ENCODE results near the gene MND1. TPM values are rescaled to one million over a fixed set of nuclear protein-coding genes. Genes with fewer than 3 reads are reported as not detected.
"Not testable (repeated sequence)": the region's sequence is repeated elsewhere in the genome, so short reads cannot be mapped to it uniquely, and the experiment has no call there.

Gene MND1
- total RNA-seq, 1 donor from 2014 or later, result 10.6 TPM

GRCh38 chr4:153432965-153433753, 88.7 kb downstream of the MND1 start:
- intact Hi-C loops (cut with micrococcal nuclease), result loop anchor here (1.0 to 5.0 kb wide), 12 partner anchors 11 to 317 kb away; no protein-coding TSS in a partner anchor

DNA sequence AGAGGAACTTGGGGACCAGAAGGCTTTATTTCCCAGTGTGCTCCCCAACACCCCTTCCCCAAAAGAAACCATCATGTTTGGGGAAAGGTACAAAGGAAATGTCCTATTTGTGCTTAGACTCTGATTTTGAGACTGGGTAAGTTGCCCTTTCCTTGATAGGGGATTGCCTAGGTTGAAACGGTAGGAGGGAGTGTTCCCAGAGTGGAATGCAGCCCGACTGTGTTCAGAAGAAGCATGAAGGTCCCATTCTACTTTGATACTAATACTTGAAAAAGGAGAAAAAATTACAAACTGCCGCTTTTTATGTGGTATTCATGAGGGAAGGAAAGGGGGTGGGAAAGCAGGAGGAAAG, 89.2 kb downstream of the MND1 start:
- intact Hi-C loops (cut with micrococcal nuclease), result loop anchor here (1.0 to 5.0 kb wide), 12 partner anchors 11 to 317 kb away; no protein-coding TSS in a partner anchor

DNA sequence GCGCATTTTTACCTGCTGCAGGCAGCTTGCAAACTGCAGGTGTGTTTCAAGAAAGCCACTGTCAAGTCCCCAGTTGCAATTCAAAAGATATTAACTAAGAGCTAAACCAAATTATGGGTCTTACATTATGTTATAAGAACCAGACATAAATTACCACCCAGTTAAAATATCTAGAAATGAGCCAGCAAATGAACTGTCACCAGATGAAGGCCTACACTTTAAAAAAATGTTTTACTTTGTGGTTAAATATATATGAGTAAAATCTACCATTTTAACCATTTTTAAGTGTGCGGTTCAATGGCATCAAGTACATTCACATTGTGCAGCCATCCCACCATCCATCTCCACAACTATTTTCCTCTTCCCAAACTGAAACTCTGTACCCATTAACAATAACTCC, 89.7 kb downstream of the MND1 start:
- intact Hi-C loops (cut with micrococcal nuclease), result loop anchor here (5.0 kb wide), 1 partner anchor 282 kb away; no protein-coding TSS in a partner anchor

- intact Hi-C loops (cut with micrococcal nuclease), result loop anchor here (1.0 to 2.0 kb wide), 4 partner anchors 11 to 135 kb away; no protein-coding TSS in a partner anchor
These were observed 94.6 kb downstream of the MND1 start for GRCh38 chr4:153438916-153439756.

- intact Hi-C loops (cut with micrococcal nuclease), result loop anchor here (1.0 to 2.0 kb wide), 4 partner anchors 10 to 134 kb away; no protein-coding TSS in a partner anchor
These were observed 95.3 kb downstream of the MND1 start for GRCh38 chr4:153439831-153440230.

GRCh38 chr4:153440475-153440874, 96.0 kb downstream of the MND1 start:
- intact Hi-C loops (cut with micrococcal nuclease), result no loop called here

GRCh38 chr4:153447175-153447905, 102.9 kb downstream of the MND1 start:
- intact Hi-C loops (cut with micrococcal nuclease), result no loop called here

- intact Hi-C loops (cut with micrococcal nuclease), result no loop called here
These were observed 103.7 kb downstream of the MND1 start for GRCh38 chr4:153448003-153448731.

- intact Hi-C loops (cut with micrococcal nuclease), result no loop called here
These were observed 104.8 kb downstream of the MND1 start for GRCh38 chr4:153449338-153449737.

DNA sequence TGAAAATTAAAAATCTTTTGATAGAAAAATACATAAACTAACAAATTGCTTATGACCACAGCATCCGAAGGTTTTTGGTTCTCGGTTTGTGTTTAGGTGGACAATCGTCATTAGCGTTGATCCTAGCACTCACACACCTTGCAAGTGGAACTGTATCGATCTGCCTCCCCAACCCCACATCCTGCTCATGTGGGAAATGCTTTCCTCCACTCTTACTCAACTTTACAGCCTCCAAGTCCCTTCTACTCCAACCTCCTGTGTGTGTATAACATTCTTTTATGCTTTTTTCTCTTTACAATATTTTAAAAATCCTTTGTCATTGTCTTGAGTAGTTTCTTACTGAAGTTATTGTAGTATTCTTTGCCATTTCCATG, 106.0 kb downstream of the MND1 start:
- intact Hi-C loops (cut with micrococcal nuclease), result loop anchor here (1.0 to 2.0 kb wide), 5 partner anchors 11 to 124 kb away; no protein-coding TSS in a partner anchor

GRCh38 chr4:153451145-153451544, 106.7 kb downstream of the MND1 start:
- intact Hi-C loops (cut with micrococcal nuclease), result loop anchor here (2.0 kb wide), 1 partner anchor 18 kb away; no protein-coding TSS in a partner anchor

DNA sequence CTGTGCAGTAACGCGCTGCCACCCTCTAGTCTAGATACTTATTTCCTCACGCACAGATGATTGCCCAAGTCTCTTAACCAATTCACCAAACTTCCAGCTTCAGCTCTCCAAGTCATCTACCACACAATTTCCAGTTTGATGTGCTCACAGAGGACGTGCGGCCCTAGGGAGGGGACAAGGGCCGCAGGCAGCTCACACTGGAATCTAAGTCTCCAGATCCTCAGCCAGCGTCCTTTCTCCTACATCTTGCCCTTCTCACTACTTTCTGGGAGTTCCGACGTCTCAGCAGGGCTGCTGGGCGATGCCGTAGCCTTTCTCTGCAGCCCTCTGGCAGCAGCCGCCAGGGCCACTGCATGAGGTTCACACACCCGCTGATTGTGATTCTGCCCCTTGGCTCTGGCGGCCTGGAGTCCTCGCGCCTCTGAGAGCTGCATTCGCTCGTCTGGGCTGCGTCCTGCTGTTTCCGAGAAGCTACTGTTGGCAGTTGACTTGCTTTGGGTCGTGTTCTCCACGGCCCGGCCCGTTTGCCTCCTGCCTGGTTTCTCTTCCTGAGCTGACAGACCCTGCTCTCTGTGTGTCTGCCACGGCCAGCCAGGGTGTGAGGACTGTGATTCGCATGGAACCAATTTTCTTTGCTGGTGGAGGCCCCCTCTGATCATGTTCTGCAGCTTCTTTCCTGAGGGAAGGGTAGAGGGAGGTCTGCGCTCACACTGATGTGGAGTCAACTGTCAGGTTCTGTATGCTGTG, 107.6 kb downstream of the MND1 start:
- intact Hi-C loops (cut with micrococcal nuclease), result loop anchor here (2.0 kb wide), 1 partner anchor 19 kb away; no protein-coding TSS in a partner anchor

DNA sequence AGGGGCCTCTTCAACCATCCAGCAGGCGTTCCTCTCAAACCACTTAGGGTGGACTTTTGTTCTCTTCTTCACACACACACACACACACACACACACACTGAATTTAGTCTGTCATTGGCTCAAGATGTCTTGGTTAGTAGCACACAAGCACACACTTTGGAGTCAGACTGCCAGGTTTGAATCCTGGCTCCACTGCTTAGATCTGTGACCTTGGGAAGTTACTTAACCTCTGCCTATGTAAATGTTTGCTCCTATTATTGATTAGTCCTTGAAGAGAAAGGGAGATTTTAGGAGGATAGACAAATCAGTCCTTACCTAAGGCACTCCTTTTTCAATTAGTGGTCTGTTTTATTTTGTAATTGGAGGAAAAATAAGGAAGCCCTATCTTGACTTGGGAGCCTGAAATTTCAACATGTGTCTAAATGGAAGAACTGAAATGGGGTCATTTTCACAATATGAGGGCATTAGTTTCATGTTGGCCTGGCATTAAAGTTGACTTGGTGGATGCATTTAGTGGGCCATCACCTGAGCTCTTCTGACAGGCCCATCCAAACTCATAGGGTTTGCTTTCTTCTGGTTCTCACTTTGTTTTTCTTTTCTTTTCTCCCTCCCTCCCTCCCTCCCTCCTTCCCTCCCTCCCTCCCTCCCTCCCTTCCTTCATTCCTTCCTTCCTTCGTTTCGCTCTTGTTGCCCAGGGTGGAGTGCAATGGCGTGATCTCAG, 108.3 kb downstream of the MND1 start:
- intact Hi-C loops (cut with micrococcal nuclease), result no loop called here

GRCh38 chr4:153453402-153453801, 108.9 kb downstream of the MND1 start:
- intact Hi-C loops (cut with micrococcal nuclease), result no loop called here

- intact Hi-C loops (cut with micrococcal nuclease), result no loop called here
These were observed 114.5 kb downstream of the MND1 start for GRCh38 chr4:153458969-153459368.

GRCh38 chr4:153461549-153461948, 117.1 kb downstream of the MND1 start:
- intact Hi-C loops (cut with micrococcal nuclease), result not testable (repeated sequence)

- intact Hi-C loops (cut with micrococcal nuclease), result no loop called here
These were observed 119.6 kb downstream of the MND1 start for GRCh38 chr4:153464068-153464467.
